Gastroesophageal sphincter (tissue), 4 donors: ENCODE data around the gene MPL. TPM values are rescaled to one million over a fixed set of nuclear protein-coding genes. Genes with fewer than 3 reads are reported as not detected.

Source experiments
- ATAC-seq: fragments of 150-250 bp; one replicate; pipeline ENCODE4 v1.9.1; 2016; ENCODE audit warnings: mild to moderate bottlenecking, moderate library complexity
- H3K27ac ChIP-seq, 4 donors: fragments of 200-600 bp; sonication (generic) in 3 of 4; 1 replicate in 3 of 4; 2 replicates in 1 of 4; pipeline ENCODE4 v1.5.1; 2016 to 2019
- H3K27me3 ChIP-seq: fragments of 200-600 bp; sonication (generic); one replicate; pipeline ENCODE4 v1.5.1; 2019
- H3K36me3 ChIP-seq, 2 donors: fragments of 200-600 bp; sonication (generic); one replicate each; pipeline ENCODE4 v1.5.1; 2019; ENCODE audit warnings: control low read depth in 1 of 2
- H3K4me1 ChIP-seq, 3 donors: fragments of 200-600 bp; sonication (generic); 1 replicate in 2 of 3; 2 replicates in 1 of 3; pipeline ENCODE4 v1.5.1; 2016 to 2019; ENCODE audit warnings: control low read depth in 2 of 3
- H3K4me3 ChIP-seq, 2 donors: fragments of 200-600 bp; sonication (generic); one replicate each; pipeline ENCODE4 v1.5.1; 2019; ENCODE audit warnings: mild to moderate bottlenecking in 1 of 2, moderate library complexity in 1 of 2
- H3K9me3 ChIP-seq, 3 donors: fragments of 200-600 bp; sonication (generic); one replicate each; pipeline ENCODE4 v1.5.1; 2017 to 2019; ENCODE audit warnings: control low read depth in 2 of 3
- CTCF ChIP-seq, 4 experiments: fragments of 200-600 bp in 2 of 4; fragments of 450-650 bp in 2 of 4; sonication (generic) in 1 of 4; IDR thresholded peaks; one replicate each; pipeline ENCODE4 v1.5.1; 2017 to 2019; ENCODE audit warnings: antibody characterized with exemption in 4 of 4, mild to moderate bottlenecking in 2 of 4, moderate library complexity in 2 of 4
- EP300 ChIP-seq: sonication (generic); formaldehyde crosslinking; IDR thresholded peaks from one replicate; pipeline ENCODE4 v1.6.1; 2017; ENCODE audit warnings: antibody characterized with exemption, mild to moderate bottlenecking
- POLR2A ChIP-seq, 2 donors: fragments of 450-650 bp; IDR thresholded peaks; one replicate each; pipeline ENCODE4 v1.6.1; 2017; ENCODE audit warnings: antibody characterized with exemption in 2 of 2, mild to moderate bottlenecking in 2 of 2, moderate library complexity in 1 of 2
- POLR2AphosphoS5 ChIP-seq: sonication (generic); formaldehyde crosslinking; IDR thresholded peaks from one replicate; pipeline ENCODE4 v1.6.1; 2017; ENCODE audit warnings: antibody characterized with exemption
- WGBS, 2 donors: methylation state at CpG; one replicate each; pipeline ENCODE4 v1.1.5; 2018; ENCODE audit warnings: low coverage in 1 of 2; 5-methylcytosine and 5-hydroxymethylcytosine counted together
- total RNA-seq, 4 donors: library from RNA; depleted of rRNA; stranded (reverse); fragments of >200 nt; gene quantifications; one replicate each; pipeline ENCODE4 v1.1.0, GENCODE V29; 2016

The MPL gene
- total RNA-seq, 4 donors from 2014 or later, result 0.27 to 1.1 TPM; not detected in 2

GRCh38 chr1:43346636-43347035, 9.0 kb downstream of the MPL start:
- Histone ChIP-seq H3K36me3 (no peaks in the 10 kb centered on the region), H3K27me3 (no peaks in the 10 kb centered on the region), H3K4me1 (peaks cover 0 to 25% (median 0%) of the 10 kb centered on the region in 3 donors), H3K27ac (no peak overlapping the region), H3K4me3 (no peak overlapping the region), H3K9me3 (no peaks in the 10 kb centered on the region)
- no peak for ATAC-seq
- WGBS, 2 donors, result 87 to 89% methylated on average over 3 to 5 of the region's 5 CpGs
- TF ChIP-seq POLR2AphosphoS5, result no peak
- no peak for TF ChIP-seq POLR2A (IDR thresholded peaks at IDR 0.05)
- TF ChIP-seq CTCF (IDR thresholded peaks at IDR 0.05), result no peak
- no peak for TF ChIP-seq EP300

GRCh38 chr1:43348343-43348808, 10.8 kb downstream of the MPL start:
- Histone ChIP-seq H3K4me3 (peak overlapping the region; percentile 16 to 62), H3K9me3 (no peaks in the 10 kb centered on the region), H3K27me3 (no peaks in the 10 kb centered on the region), H3K4me1 (peaks cover 0 to 25% (median 0%) of the 10 kb centered on the region in 3 donors), H3K36me3 (no peaks in the 10 kb centered on the region), H3K27ac (peak overlapping the region; percentile 19 to 94 (median 89))
- TF ChIP-seq POLR2A (IDR thresholded peaks at IDR 0.05) (no peak), EP300 (no peak), POLR2AphosphoS5 (no peak), CTCF (IDR thresholded peaks at IDR 0.05) (no peak)
- ATAC-seq, result peak; percentile 23
- 29 to 41% methylated on average over 1 to 2 of the region's 22 CpGs for WGBS, 2 donors

- peak overlapping the region; percentile 16 to 62 for H3K4me3 ChIP-seq
- no peaks in the 10 kb centered on the region for H3K9me3 ChIP-seq
- no peaks in the 10 kb centered on the region for H3K36me3 ChIP-seq
- H3K27me3 ChIP-seq, result no peaks in the 10 kb centered on the region
- peak; percentile 59 for TF ChIP-seq POLR2AphosphoS5
- TF ChIP-seq CTCF (IDR thresholded peaks at IDR 0.05), result no peak
- TF ChIP-seq EP300, result no peak
- TF ChIP-seq POLR2A (IDR thresholded peaks at IDR 0.05), result peak; percentile 38 to 41
- ATAC-seq, result peak; percentile 87
- H3K27ac ChIP-seq, result peak overlapping the region; percentile 19 to 94 (median 89)
- 0% methylated on average over 5 to 10 of the region's 72 CpGs for WGBS, 2 donors
- peaks cover 0 to 25% (median 0%) of the 10 kb centered on the region in 3 donors for H3K4me1 ChIP-seq
Observed at GRCh38 chr1:43348809-43349593, 11.4 kb downstream of the MPL start.

GRCh38 chr1:43349594-43350306, 12.1 kb downstream of the MPL start:
- Histone ChIP-seq H3K4me3 (peak overlapping the region; percentile 16 to 62), H3K36me3 (no peaks in the 10 kb centered on the region), H3K27ac (peak overlapping the region; percentile 39 to 94 (median 89)), H3K9me3 (no peaks in the 10 kb centered on the region), H3K4me1 (peaks cover 0 to 25% (median 0%) of the 10 kb centered on the region in 3 donors), H3K27me3 (no peaks in the 10 kb centered on the region)
- no peak for TF ChIP-seq CTCF (IDR thresholded peaks at IDR 0.05)
- no peak for TF ChIP-seq EP300
- TF ChIP-seq POLR2A (IDR thresholded peaks at IDR 0.05), result no peak
- TF ChIP-seq POLR2AphosphoS5, result peak; percentile 56
- 25 to 30% methylated on average over 10 to 11 of the region's 11 CpGs for WGBS, 2 donors
- peak; percentile 17 for ATAC-seq
